Tibial artery (tissue), 4 donors: ENCODE data around the gene OSMR.
A peak's percentile ranks its signal among the peaks of the same experiment; 100 is the strongest.

Experiments used
- DNase-seq, 2 donors: peaks; one replicate each; pipeline ENCODE4 v3.0.0-alpha.2; 2019
- H3K27ac ChIP-seq, 2 donors: fragments of 200-600 bp; sonication (generic) in 1 of 2; 1 replicate in 1 of 2; 2 replicates in 1 of 2; pipeline ENCODE4 v1.5.1; 2018 to 2019; ENCODE audit warnings: mild to moderate bottlenecking in 1 of 2
- H3K27me3 ChIP-seq, 2 donors: fragments of 200-600 bp; sonication (generic) in 1 of 2; one replicate each; pipeline versions ENCODE4 v1.5.1 to v1.6.0; 2016 to 2019
- H3K36me3 ChIP-seq, 3 donors: fragments of 200-600 bp; sonication (generic) in 2 of 3; one replicate each; pipeline ENCODE4 v1.5.1; 2016 to 2019; ENCODE audit warnings: mild to moderate bottlenecking in 2 of 3
- H3K4me1 ChIP-seq, 4 donors: fragments of 200-600 bp; sonication (generic) in 2 of 4; 1 replicate in 3 of 4; 2 replicates in 1 of 4; pipeline ENCODE4 v1.5.1; 2016 to 2019
- H3K4me3 ChIP-seq, 2 donors: fragments of 200-600 bp; sonication (generic) in 1 of 2; 1 replicate in 1 of 2; 2 replicates in 1 of 2; pipeline ENCODE4 v1.5.1; 2018 to 2019; ENCODE audit warnings: mild to moderate bottlenecking in 2 of 2
- H3K9me3 ChIP-seq, 3 donors: fragments of 200-600 bp; sonication (generic) in 1 of 3; one replicate each; pipeline ENCODE4 v1.5.1; 2016 to 2019
- CTCF ChIP-seq, 2 experiments: fragments of 200-600 bp in 1 of 2; fragments of 450-650 bp in 1 of 2; IDR thresholded peaks; one replicate each; pipeline ENCODE4 v1.5.1; 2017 to 2019; ENCODE audit warnings: antibody characterized with exemption in 2 of 2, mild to moderate bottlenecking in 1 of 2, moderate library complexity in 1 of 2
- intact Hi-C: fragments of 100-400 bp; cut with DNase I; formaldehyde crosslinking; loops from one replicate; pipeline ENCODE4 v1.15.0; 2023; ENCODE audit warnings: low total_unique reads

The OSMR gene

GRCh38 chr5:38802125-38802524, 43.7 kb upstream of the OSMR start:
- Histone ChIP-seq H3K9me3 (no peaks in the 10 kb centered on the region), H3K4me3 (no peak overlapping the region), H3K4me1 (peaks cover 0 to 29% (median 8%) of the 10 kb centered on the region in 4 donors), H3K27me3 (peaks cover 0 to 2% of the 10 kb centered on the region in 2 donors), H3K36me3 (no peaks in the 10 kb centered on the region), H3K27ac (no peak overlapping the region)
- no peak for DNase-seq
- intact Hi-C loops = loop anchor here (10.0 kb wide), 1 partner anchor 127 kb away; no protein-coding TSS in a partner anchor
- TF ChIP-seq CTCF (IDR thresholded peaks at IDR 0.05) = no peak

GRCh38 chr5:38803246-38803645, 42.6 kb upstream of the OSMR start:
- Histone ChIP-seq H3K36me3 (no peaks in the 10 kb centered on the region), H3K4me3 (no peak overlapping the region), H3K27me3 (peaks cover 0 to 2% of the 10 kb centered on the region in 2 donors), H3K27ac (no peak overlapping the region), H3K9me3 (no peaks in the 10 kb centered on the region), H3K4me1 (peaks cover 0 to 29% (median 8%) of the 10 kb centered on the region in 4 donors)
- no peak for DNase-seq
- intact Hi-C loops = loop anchor here (10.0 kb wide), 1 partner anchor 128 kb away; no protein-coding TSS in a partner anchor
- no peak for TF ChIP-seq CTCF (IDR thresholded peaks at IDR 0.05)

- H3K4me1 ChIP-seq = peaks cover 0 to 26% (median 11%) of the 10 kb centered on the region in 4 donors
- DNase-seq = no peak
- no peak overlapping the region for H3K27ac ChIP-seq
- no peak for TF ChIP-seq CTCF (IDR thresholded peaks at IDR 0.05)
- no peaks in the 10 kb centered on the region for H3K36me3 ChIP-seq
- no peaks in the 10 kb centered on the region for H3K9me3 ChIP-seq
- intact Hi-C loops = loop anchor here (5.0 to 10.0 kb wide), 3 partner anchors 132 to 420 kb away; no protein-coding TSS in a partner anchor
- no peak overlapping the region for H3K4me3 ChIP-seq
- peaks cover 0 to 2% of the 10 kb centered on the region in 2 donors for H3K27me3 ChIP-seq
These were observed 39.0 kb upstream of the OSMR start for GRCh38 chr5:38806775-38807258.

- intact Hi-C loops = loop anchor here (5.0 to 10.0 kb wide), 3 partner anchors 133 to 421 kb away; no protein-coding TSS in a partner anchor
- no peak for DNase-seq
- Histone ChIP-seq H3K4me3 (no peak overlapping the region), H3K27ac (no peak overlapping the region), H3K36me3 (no peaks in the 10 kb centered on the region), H3K9me3 (no peaks in the 10 kb centered on the region), H3K27me3 (peaks cover 0 to 2% of the 10 kb centered on the region in 2 donors), H3K4me1 (peaks cover 0 to 26% (median 11%) of the 10 kb centered on the region in 4 donors)
- TF ChIP-seq CTCF (IDR thresholded peaks at IDR 0.05) = no peak
These were observed 38.0 kb upstream of the OSMR start for GRCh38 chr5:38807570-38808483.

GRCh38 chr5:38808666-38809343, 37.0 kb upstream of the OSMR start:
- TF ChIP-seq CTCF (IDR thresholded peaks at IDR 0.05) = no peak
- Histone ChIP-seq H3K4me1 (peaks cover 0 to 26% (median 11%) of the 10 kb centered on the region in 4 donors), H3K36me3 (no peaks in the 10 kb centered on the region), H3K4me3 (no peak overlapping the region), H3K27ac (peak overlapping the region in 1 of 2 donors; percentile 24), H3K9me3 (no peaks in the 10 kb centered on the region), H3K27me3 (peaks cover 0 to 2% of the 10 kb centered on the region in 2 donors)
- DNase-seq = no peak
- intact Hi-C loops = loop anchor here (5.0 to 10.0 kb wide), 3 partner anchors 134 to 422 kb away; no protein-coding TSS in a partner anchor
